Hematopoietic multipotent progenitor cell treated with erythropoietin and hydrocortisone succinate and interleukin-3 and kit ligand, for 17 days (in vitro differentiated cells): Measurements from ENCODE around the gene MLLT6.
A peak's percentile ranks its signal among the peaks of the same experiment; 100 is the strongest.

ENCODE experiments used
- DNase-seq: peaks from one replicate; pipeline ENCODE4 v3.0.0-alpha.2; 2015; ENCODE audit warnings: low spot score

The MLLT6 gene

DNA sequence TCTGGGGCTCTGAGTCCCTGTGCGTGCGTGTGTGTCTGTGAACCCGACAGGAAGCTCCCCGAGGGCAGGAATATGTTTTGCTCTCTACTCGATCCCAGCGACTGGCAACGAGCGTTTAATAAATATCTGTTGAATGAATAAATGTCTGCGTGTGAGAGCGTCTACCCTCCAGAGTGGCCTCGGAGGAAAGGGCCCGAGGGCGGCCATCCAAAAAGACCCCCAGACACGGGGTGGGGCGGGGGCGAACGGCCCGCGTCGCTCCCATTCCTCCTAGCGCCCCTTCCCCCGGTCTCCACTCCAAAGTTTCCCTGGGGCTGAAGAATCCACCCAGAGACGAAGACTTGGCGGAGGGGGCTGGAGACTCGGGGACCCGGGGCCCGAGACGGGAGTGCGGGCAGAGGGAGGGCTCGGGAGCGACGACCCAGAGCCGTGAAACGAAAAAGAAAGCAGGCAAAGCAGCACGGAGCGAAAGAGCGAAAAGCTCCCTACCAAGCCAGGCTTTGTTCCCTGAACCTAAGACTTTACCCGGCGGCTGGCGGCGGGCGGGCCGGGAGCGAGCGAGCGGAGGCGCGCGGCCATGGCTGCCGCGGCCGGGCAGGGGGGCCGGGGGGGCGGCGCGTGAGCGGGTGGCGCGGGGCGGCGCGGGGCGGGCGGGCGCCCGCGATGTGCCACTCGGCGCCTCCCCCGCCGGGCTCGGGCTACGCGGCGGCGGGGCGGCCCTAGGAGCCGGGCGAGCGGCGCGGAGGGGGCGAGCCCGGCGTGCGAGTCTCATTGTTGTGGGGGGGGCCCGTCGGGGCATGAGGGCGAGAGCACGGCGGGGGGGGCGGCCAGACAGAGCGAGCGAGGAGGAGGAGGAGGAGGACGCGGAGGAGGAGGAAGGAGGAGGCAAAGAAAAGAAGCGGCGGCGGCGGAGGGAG, at the start of gene MLLT6:
TSS of gene MLLT6 (plus strand) at position 668 of the 917 bp plus-strand sequence. CDS start 360 bp downstream, outside the sequence.
- DNase-seq, result peak; percentile 22

- DNase-seq, result no peak
Measured at GRCh38 chr17:38656959-38657823, 47.9 kb upstream of the MLLT6 start.

DNA sequence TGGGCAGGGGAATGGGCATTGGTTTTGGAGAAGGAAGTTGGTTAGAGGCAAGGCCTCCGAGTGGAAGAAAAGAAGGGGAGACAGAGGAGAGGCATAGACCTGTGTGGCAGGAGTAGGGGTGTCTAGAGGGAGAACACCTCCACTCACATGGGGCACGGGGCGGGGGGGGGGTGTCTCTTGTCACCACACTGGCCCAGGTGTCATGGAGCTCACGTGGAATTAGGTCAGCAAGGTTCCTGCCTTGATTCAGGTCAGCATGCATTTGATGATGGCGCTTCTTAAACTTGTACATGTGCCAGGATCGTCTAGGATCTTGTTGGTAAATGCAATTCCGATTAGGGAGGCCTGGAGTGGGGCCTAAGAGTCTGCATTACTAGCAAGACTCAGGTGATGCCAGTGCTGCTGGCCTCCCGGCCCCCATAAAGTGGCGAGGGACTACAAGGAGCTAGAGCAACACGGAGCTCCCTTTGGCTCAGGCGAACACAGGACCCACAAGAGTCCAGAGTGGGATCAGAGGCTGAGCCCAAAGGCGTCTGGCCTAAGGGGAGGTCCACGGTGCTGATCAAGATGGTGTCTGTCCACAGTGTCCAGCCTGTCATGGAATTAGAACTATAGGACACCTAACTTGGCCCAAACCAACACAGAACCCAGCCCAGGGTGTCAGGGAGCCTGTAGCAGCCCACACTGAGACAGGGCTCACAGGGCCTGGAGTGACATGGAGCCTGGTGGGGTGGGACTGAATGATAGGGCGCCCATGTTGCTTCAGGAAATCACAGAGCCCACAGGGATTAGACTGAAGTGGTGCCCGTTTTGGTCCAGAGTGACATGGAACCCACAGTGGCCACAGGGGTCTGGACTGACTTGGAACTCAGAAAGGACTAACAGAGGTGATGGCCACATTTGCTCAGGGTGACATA, 47.0 kb upstream of the MLLT6 start:
- DNase-seq, result no peak

DNA sequence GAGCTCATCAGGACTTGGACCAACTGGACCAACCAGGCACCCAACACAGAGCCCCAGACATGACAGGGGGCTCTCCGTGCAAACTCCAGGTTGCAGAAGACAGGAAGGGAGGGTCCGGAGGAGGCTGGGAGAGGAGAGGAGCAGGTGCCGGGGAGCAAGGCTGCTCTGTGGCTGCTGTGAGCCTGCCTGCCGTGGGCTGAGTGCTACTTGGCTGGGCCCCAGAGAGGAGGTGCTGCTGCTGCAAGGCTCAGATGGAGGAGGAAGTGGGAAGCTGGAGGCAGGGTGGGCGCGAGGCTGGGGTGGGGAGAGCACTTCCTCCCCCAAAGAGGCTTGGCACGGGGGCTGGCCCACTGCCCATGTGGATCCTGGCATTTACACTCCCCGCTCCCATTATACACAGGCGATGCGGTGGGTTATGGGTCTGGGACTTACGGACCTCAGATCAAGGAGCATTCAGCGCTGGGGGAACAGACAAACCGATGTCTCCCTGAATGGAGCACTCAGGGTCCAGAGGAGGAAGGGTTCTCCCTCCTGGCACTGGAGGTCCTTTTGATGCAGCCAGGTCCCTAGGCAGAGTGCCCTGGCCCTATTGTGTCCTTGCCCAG, 46.2 kb upstream of the MLLT6 start:
- no peak for DNase-seq

DNA sequence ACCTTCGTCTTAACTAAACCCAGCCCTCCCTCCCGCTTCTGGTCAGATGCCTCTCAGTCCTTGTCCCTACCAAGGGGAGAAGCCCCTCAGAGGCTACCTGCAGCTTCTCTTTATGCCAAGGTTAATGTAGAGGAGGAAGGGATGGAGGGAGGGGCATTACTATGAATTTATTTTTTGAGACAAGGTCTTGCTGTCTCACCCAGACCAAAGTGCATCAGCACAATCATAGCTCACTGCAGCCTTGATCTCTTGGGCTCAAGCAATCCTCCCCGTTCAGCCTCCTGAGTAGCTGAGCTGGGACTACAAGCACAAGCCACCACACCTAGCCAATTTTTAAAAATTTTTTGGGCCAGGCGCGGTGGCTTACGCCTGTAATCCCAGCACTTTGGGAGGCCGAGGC, 45.7 kb upstream of the MLLT6 start:
- DNase-seq, result no peak

DNA sequence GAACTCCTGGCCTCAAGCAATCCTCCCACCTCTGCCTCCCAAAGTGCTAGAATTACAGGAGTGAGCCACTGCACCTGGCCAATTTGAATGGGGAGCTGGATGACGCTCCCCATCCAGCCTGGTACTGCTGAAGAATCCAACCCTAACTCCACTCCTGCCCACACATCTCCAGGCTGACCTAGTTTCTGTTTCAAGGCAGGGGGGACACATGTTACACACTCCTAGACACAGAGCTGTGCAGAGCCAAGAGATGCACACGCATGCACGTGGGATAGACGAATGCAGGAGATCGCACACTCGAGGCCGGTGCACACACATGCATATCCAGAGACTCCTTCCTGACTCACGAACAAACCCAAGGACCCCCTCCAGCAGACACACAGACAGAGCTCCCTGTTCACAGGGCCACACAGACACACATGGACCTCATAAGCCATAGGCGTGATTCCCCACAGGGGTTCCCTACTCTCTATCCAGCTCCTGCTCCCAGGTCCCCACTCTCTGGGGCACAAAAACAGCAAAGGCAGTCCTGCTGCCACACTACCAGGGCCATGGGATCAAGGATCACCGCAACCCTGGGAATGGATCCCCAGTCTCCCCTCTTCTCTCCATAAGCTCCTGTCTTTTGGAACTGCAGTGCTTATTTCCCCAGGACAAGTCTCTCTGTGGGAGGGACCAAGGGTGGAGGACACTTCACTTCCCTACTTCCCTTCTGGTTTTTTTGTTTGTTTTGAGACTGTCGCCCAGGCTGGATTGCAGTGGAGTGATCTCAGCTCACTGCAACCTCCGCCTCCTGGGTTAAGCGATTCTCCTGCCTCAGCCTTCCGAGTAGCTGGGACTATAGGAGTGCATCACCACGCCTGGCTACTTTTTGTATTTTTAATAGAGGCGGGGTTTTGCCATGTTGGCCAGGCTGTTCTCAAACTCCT, 44.7 kb upstream of the MLLT6 start:
- DNase-seq, result no peak

GRCh38 chr17:38663125-38663751, 41.8 kb upstream of the MLLT6 start:
- DNase-seq, result no peak

DNA sequence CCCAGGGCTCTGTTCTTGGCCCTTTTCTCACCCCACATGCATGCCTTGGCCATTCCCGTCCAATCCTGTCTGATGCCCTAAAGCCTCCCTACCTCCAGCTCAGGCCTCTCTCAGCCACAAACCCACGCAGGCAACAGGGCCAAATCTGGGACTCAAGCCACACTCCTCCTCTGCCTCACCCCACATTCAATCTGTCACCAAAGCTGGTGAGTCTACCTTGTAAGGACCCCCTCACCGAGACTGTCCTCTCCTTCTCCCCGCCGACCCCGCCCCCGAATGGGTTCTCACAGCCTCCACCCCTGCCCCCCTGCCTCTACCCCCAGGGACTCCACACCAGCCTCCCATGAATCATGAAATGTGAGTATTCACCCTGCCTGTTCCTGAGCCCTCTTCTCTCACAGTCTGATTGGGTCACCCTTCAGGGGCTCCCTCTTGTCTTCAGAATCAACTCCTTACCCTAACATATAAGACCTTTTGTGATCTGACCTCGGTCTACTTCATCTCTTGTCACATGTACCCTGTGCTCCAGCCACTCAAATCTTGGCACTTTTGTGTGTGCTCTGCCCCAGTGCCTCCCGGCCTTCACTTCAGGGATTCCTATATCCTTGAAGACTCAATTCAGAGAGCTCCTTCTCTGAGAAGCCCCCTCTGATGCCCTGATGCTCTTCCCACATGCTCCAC, 41.0 kb upstream of the MLLT6 start:
- no peak for DNase-seq

DNA sequence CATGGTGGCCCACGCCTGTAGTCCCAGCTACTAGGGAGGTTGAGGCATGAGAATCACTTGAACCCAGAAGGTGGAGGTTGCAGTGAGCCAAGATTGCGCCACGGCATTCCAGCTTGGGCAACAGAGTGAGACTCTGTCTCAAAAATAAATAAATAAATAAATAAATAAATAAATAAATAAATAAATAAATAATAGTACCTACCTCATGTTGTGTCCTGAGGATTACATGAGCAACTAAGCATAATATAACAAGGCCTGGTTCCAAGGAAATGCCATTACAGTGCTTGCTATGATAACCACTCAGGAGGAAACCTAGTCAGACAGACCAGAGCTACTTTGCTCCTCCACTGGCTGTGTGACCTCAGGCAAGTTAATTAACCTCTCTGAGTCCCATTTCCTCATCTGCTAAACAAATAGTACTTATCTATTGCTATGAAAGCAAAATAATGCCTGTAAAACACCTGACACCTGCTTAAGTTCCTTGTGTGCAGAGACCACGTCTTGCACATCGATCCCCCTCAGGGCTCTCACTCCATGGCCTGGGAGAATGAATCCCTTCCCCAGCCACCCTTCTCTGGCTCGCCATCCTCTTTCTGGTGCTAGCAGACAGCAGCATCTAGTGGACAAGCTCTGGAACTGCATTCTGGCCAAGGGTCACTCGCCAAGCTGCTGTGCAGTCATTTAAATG, 37.8 kb upstream of the MLLT6 start:
- DNase-seq, result peak; percentile 30

GRCh38 chr17:38667787-38668122, 37.3 kb upstream of the MLLT6 start:
- DNase-seq, result no peak

GRCh38 chr17:38669520-38669919, 35.6 kb upstream of the MLLT6 start:
- DNase-seq, result no peak

DNA sequence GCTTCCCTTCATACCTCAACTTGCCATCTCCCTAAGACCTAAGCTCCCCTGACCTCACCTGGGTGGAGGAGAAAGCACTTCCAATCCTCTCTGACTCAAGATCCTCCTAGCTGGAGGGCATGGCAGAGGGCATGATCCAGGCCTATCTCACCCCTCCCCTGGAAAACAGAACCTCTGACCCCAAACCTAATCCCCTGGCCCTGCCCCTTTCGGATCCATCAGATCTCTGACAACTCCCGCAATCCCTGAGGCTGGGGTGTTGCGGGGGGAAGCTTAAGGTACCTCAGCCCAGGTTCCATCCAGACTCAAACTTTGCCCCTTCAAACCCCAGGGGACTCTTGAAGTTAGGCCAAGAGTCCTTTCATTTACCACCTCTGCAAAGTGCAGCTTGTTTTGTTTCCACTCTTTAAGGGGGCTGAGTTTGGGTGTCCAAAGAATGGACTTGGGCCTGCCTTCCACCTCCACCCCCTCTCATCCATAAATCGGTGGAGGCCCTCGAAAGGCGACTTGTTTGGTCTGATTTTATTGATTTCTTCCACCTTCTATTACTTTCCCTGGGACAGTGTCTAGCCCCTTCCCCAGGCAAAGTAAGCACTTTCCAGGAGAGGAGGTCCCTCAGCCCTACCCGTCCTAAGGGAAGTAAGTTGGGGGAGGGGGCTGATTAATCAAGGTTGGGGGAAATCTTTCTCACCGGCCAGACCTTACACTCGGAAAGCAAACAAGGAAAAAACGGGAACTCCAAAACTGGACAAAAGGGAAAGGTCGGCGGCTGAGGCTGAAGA, 32.9 kb upstream of the MLLT6 start:
- no peak for DNase-seq

DNA sequence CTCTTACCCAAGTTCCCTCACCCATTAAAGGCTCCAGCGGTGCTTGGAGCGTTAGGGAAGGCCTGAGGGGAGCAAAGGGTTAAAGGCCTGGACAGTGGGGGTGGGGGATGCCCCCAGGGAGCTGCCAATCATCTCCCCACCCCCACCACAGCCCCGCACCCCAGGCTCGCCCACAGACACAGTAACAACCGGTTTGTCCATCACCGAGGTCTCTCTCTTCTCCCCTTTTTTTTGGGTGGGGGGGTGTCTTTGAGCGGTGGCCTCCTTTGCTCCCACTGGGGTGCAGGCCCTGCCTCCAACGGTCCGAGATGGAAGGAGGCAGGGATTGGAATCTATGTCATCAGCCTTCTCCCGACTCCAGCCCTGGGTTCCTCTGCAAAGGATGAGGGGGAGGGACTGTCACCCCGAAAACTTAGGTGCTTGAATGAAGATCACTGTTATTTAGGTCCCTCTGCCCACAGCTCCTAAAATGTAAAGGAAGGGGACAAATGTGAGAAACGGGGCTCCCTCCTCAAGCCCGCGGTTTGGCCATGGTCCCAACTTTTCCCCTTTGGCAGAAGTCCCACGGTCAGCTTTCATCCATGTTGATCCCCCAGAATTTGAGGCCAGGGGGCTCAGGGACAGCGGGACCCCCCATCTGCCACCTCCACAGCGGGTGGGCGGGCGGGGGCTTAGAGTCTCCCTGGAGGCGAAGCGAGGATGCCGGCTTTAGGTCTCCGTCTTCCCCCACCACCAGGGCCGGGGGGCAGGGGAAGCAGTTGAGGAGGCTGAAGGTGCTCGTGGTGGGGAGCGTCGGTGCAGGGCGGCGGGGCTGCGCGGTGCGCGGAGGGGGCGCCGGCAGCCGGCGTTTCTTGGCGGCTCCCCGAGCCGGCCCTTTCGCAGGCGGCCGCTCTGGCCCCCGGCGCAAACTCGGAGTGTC, 32.0 kb upstream of the MLLT6 start:
- no peak for DNase-seq

DNA sequence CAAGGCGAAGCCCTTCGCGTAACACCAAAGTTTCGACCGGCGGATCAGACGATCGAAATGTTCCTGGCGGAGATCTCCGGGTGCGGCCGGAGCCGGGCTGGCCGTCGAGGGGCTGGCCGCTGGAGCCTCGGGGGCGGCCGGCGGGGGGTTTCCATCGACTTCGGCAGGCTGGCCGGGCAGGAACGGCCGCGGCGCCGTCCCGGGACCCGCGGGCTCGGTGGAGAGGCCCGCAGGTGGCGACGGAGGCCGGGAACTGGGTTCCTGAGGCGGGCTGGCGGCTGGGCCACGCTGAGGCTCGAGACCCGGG, 31.4 kb upstream of the MLLT6 start:
- no peak for DNase-seq

DNA sequence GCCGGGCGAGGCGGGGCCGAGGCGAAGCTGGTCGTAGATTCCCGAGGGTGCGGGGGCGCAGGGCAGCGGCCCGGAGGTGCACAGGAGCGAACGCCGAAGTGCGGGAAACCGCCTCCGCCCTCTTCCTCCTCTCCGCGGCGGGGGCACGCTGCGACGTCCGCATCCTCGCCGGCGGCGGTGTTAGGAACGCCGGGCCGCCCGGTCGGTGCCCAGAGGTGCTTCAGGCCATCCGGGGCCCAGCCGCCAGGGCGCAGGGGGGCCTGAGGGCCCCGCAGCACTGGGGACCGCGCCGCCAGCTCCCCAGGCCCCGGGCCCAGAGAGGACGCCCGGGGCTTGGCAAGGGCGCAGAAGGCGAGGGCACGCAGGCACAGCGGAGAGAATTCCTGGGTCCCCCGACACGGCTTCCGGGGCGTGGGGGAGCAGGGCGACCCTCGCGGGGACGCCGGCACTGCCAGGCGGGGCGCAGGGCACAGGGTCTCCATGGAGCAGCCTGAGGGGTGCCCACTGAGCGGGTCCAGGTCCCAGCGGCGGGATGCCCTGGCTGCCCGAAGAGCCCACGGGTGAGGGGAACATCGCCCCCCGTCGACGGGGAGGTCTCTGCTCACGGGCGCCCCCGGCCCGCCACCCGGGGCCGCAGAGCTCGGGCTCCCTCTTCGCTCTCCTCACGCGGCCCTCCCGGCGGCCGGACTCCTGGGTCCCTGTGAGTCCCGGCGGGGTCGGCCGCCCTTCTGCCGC, 30.9 kb upstream of the MLLT6 start:
- DNase-seq, result no peak
